HepG2 (cell line): ENCODE data around the gene LSM10.

Experiments
- EP300 ChIP-seq, 3 experiments: sonication (generic) in 1 of 3; formaldehyde crosslinking in 1 of 3; IDR thresholded peaks; 2 replicates each; pipeline versions ENCODE4 v1.5.1 to v1.6.1; 2011 to 2020; ENCODE audit warnings: low read depth in 2 of 3, low read length in 2 of 3, borderline replicate concordance in 1 of 3, improper control_type of control experiment in 1 of 3, mild to moderate bottlenecking in 1 of 3, missing genetic modification reagents in 1 of 3, moderate library complexity in 1 of 3
- ONECUT2 ChIP-seq: sonication (generic); formaldehyde crosslinking; IDR thresholded peaks from 2 replicates; pipeline ENCODE4 v1.4.0; 2020; ENCODE audit warnings: missing genetic modification reagents
- RAD21 ChIP-seq: fragments of 450-650 bp; formaldehyde crosslinking; IDR thresholded peaks from 2 replicates; pipeline ENCODE4 v1.5.0; 2020; ENCODE audit warnings: mild to moderate bottlenecking
- SRF ChIP-seq: IDR thresholded peaks from 2 replicates; pipeline ENCODE4 v1.6.1; 2011; ENCODE audit warnings: mild to moderate bottlenecking, low read depth, low read length, moderate library complexity
- ZNF12 ChIP-seq: sonication (generic); formaldehyde crosslinking; IDR thresholded peaks from 2 replicates; pipeline ENCODE4 v1.5.0; 2020; ENCODE audit warnings: missing genetic modification reagents
- ZNF121 ChIP-seq: sonication (generic); formaldehyde crosslinking; IDR thresholded peaks from 2 replicates; pipeline ENCODE4 v1.5.0; 2020; ENCODE audit warnings: mild to moderate bottlenecking, missing genetic modification reagents

DNA sequence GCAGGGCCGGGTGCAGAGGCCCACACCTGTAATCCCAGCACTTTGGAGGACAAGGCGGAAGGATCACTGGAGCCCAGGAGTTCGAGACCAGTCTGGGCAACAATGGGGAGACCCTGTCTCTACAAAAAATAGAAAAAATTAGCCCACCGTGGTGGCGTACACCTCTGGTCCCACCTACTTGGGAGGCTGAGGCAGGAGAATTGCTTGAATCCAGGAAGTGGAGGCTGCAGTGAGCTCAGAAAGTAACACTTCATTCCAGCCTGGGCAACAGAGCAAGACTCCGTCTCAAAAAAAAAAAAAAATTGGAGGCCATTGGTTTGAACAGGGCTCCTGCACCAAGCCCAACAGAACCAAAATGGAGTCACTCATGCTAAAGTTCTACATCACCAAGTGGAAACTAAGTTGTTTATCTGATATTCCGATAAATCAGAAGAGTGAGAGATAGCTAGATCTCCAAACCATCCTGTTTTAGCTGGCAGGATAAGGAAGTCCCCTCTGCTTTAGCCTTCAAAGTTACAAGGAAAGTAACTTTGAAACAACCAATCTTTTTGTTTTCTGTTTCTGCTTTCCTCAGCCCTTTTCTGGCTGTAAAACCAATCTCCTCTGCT is 766 bp upstream of the LSM10 start:
- TF ChIP-seq ZNF121 (CRISPR knock-in tag) (no peak), SRF (no peak), ZNF12 (CRISPR knock-in tag) (no peak), RAD21 (no peak), EP300 (IDR thresholded peaks at IDR 0.05; ENCODE audit: low read depth in 2 of 2, low read length in 2 of 2) (no peak), EP300 (CRISPR knock-in tag; IDR thresholded peaks at IDR 0.05; ENCODE audit: borderline replicate concordance) (no peak), ONECUT2 (CRISPR knock-in tag) (no peak)
